Kidney (tissue), 14 donors: ENCODE results near the gene AGFG2. TPM values are rescaled to one million over a fixed set of nuclear protein-coding genes. Genes with fewer than 3 reads are reported as not detected.

Experiments used
- DNase-seq, 5 donors: peaks; one replicate each; pipeline ENCODE4 v3.0.0-alpha.2; 2013 to 2020
- FAIRE-seq: peaks from 2 replicates; lab custom pipeline; 2012; peaks lifted over from hg19 to GRCh38; lab: Jason Lieb, UNC
- H3K27ac ChIP-seq, 2 donors: one replicate each; pipeline ENCODE4 v1.7.0; 2013; ENCODE audit warnings: low read depth in 2 of 2, low read length in 2 of 2, inconsistent platforms in 1 of 2
- H3K27me3 ChIP-seq: one replicate; pipeline ENCODE4 v1.7.1; 2013; ENCODE audit warnings: low read length, inconsistent platforms; ENCODE audit not compliant: control insufficient read depth, insufficient read depth
- H3K36me3 ChIP-seq, 3 donors: one replicate each; pipeline versions ENCODE4 v1.7.0 to v1.7.1; 2013; ENCODE audit warnings: low read length in 3 of 3, control low read depth in 1 of 3, inconsistent platforms in 1 of 3; ENCODE audit not compliant: insufficient read depth in 3 of 3, control insufficient read depth in 2 of 3
- H3K4me1 ChIP-seq, 3 donors: one replicate each; pipeline versions ENCODE4 v1.7.0 to v1.7.1; 2013; ENCODE audit warnings: low read length in 3 of 3, inconsistent platforms in 1 of 3, low read depth in 1 of 3; ENCODE audit not compliant: control insufficient read depth in 2 of 3, insufficient read depth in 2 of 3
- H3K4me3 ChIP-seq, 3 donors: one replicate each; pipeline versions ENCODE4 v1.7.0 to v1.8.1; 2013; ENCODE audit warnings: low read length in 3 of 3, control low read depth in 1 of 3, inconsistent platforms in 1 of 3
- H3K9ac ChIP-seq, 3 donors: one replicate each; pipeline versions ENCODE4 v1.7.0 to v1.7.1; 2013; ENCODE audit warnings: low read length in 3 of 3, control low read depth in 1 of 3, inconsistent platforms in 1 of 3
- H3K9me3 ChIP-seq, 3 donors: one replicate each; pipeline versions ENCODE4 v1.7.0 to v1.7.1; 2013; ENCODE audit warnings: low read length in 3 of 3, control low read depth in 1 of 3, inconsistent platforms in 1 of 3; ENCODE audit not compliant: control insufficient read depth in 2 of 3, insufficient read depth in 1 of 3
- intact Hi-C: fragments of 100-400 bp; cut with DNase I; formaldehyde crosslinking; loops from one replicate; pipeline ENCODE4 v1.11.1; 2022
- polyA plus RNA-seq: library from polyadenylated mRNA; stranded (reverse); fragments of 350-450 nt; fragmentation: Illumina TruSeq; extraction: RNeasy Lipid Tissue Mini Kit (QIAGEN cat#74804); gene quantifications from one replicate; pipeline ENCODE4 v1.2.3, GENCODE V29; 2014; ENCODE audit warnings: low read depth, low replicate concordance; ENCODE audit not compliant: insufficient read depth
- total RNA-seq: library from RNA; stranded (reverse); fragmentation: NEBNext Ultra II Directional; extraction: Animal tissue kit (Norgen Biotek cat#: 25700); gene quantifications from one replicate; pipeline ENCODE4 v1.2.1, GENCODE V29; 2021
- TF ChIP-seq, protein P1 (sequence below): IDR thresholded peaks from 3 replicates; pipeline ENCODE4 v1.5.1; 2012; ENCODE audit warnings: mild to moderate bottlenecking, moderate library complexity, borderline replicate concordance; ENCODE audit not compliant: insufficient read depth; ENCODE audit errors: extremely low read depth
- donor health status: control.
- donor health status: control.
- donor health status: control.
- donor health status: control.
- donor health status: control.
- donor health status: DM: yes; HTN: yes; CAD: no.
- donor health status: Normal renal cell carcinoma (clear cell type).

Gene AGFG2
- total and polyA plus RNA-seq, 2 donors from 2014 or later: 24.3 to 37.3 TPM

DNA sequence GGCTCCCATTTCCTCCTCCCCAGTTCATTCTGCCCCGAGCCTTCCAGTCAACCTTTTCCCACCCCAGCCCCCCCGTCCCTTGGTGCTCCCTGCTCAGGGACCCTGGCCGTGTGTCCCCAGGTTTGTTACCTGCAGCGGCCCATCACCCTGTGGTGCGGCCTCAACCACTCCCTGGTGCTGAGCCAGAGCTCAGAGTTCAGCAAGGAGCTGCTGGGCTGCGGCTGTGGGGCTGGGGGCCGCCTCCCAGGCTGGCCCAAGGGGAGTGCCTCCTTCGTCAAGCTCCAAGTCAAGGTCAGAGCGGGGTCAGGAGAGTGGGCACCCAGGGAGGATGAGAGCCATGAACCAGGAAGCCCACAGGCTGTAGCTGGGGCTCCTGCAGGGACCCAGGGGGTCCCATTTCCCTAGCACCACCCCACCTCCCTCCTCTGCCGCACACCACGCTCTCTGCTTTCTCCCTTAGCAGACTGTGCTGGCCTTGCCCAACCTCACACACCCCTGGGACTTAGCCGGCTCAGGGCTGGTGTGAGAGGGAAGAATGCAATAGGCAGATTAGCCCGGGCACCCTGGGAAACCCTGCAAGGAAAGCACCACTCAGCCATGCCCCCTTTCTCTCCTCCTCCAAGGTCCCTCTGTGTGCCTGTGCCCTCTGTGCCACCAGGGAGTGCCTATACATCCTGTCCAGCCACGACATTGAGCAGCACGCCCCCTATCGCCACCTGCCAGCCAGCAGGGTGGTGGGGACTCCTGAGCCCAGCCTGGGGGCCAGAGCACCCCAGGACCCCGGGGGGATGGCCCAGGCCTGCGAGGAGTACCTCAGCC, 61.1 kb downstream of the AGFG2 start:
- Histone ChIP-seq H3K4me1 (peaks cover 0 to 3% (median 0%) of the 10 kb centered on the region in 3 donors), H3K4me3 (no peak overlapping the region), H3K36me3 (no peaks in the 10 kb centered on the region), H3K27me3 (no peaks in the 10 kb centered on the region), H3K27ac (no peak overlapping the region), H3K9me3 (no peaks in the 10 kb centered on the region), H3K9ac (no peak overlapping the region)
- no peak for FAIRE-seq
- TF ChIP-seq, protein P1, sequence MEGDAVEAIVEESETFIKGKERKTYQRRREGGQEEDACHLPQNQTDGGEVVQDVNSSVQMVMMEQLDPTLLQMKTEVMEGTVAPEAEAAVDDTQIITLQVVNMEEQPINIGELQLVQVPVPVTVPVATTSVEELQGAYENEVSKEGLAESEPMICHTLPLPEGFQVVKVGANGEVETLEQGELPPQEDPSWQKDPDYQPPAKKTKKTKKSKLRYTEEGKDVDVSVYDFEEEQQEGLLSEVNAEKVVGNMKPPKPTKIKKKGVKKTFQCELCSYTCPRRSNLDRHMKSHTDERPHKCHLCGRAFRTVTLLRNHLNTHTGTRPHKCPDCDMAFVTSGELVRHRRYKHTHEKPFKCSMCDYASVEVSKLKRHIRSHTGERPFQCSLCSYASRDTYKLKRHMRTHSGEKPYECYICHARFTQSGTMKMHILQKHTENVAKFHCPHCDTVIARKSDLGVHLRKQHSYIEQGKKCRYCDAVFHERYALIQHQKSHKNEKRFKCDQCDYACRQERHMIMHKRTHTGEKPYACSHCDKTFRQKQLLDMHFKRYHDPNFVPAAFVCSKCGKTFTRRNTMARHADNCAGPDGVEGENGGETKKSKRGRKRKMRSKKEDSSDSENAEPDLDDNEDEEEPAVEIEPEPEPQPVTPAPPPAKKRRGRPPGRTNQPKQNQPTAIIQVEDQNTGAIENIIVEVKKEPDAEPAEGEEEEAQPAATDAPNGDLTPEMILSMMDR: no peak
- intact Hi-C loops: no loop called here
- DNase-seq: no peak

DNA sequence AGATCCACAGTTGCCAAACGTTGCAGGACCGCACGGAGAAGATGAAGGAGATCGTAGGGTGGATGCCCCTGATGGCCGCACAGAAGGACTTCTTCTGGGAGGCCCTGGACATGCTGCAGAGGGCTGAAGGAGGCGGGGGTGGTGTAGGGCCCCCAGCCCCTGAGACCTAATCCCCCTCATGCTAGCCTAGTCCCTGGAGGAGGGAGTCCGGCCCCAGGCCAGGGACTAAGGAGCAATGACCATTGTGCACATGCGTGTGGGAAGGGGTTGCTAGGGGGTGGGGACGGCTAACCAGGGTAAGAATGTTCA, 61.7 kb downstream of the AGFG2 start:
- Histone ChIP-seq H3K4me1 (peaks cover 0 to 7% (median 0%) of the 10 kb centered on the region in 3 donors), H3K36me3 (no peaks in the 10 kb centered on the region), H3K9me3 (no peaks in the 10 kb centered on the region), H3K9ac (no peak overlapping the region), H3K27me3 (no peaks in the 10 kb centered on the region), H3K4me3 (no peak overlapping the region), H3K27ac (no peak overlapping the region)
- DNase-seq: no peak
- TF ChIP-seq, protein P1: no peak
- no peak for FAIRE-seq
- intact Hi-C loops: no loop called here

DNA sequence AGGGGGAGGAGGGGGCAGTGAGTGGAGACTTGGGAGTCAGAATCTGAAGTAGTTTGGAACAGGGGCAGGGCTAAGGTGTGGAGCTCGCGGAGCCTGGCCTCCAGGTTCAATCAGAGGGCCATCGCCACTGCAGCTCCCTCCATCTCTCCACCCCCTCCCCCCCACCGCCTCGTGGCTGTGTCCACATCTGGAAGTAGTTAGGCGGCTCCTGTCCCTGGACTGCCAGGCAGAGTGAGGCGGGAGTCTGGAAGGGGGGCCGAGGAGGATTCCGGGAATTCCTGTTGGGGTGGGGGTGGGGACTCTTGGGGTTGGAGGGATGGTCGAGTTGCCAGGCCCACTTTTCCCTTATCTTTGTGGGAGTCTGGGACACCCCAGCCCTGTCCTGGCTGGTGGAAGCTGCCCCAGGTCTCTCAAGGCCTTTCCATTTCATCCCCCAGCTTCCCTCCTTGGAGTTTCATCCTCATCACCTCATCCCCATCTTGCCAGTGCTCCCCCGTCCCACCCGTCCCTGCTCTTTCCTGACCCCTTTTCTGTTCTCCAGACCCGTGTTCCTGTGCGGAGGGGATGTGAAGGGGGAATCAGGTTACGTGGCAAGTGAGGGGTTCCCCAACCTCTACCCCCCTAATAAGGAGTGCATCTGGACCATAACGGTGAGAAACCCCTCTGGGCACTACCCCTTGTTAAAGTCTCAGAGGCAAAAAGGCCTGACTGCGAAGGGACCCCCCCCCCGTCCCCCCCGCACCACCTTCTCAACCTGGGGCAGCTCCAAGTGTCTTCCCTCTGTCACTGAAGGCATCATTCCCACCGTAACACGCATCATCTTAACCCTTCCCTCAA, 64.1 kb downstream of the AGFG2 start:
- TF ChIP-seq, protein P1: no peak
- intact Hi-C loops: no loop called here
- peak overlapping the region in 1 of 3 donors; percentile 26 for H3K9ac ChIP-seq
- H3K36me3 ChIP-seq: no peaks in the 10 kb centered on the region
- H3K27ac ChIP-seq: peak overlapping the region; percentile 22 to 62
- peak; percentile 83 to 94 (median 89) for DNase-seq
- peaks cover 0 to 7% (median 0%) of the 10 kb centered on the region in 3 donors for H3K4me1 ChIP-seq
- peak overlapping the region in 1 of 3 donors; percentile 51 for H3K4me3 ChIP-seq
- H3K9me3 ChIP-seq: no peaks in the 10 kb centered on the region
- H3K27me3 ChIP-seq: no peaks in the 10 kb centered on the region
- no peak for FAIRE-seq
